T-helper 2 cell treated with Interferon-gamma antibody and Interleukin-4, amounts not matched to agents 5 μg/mL and 100 μg/mL, for 36 hours (primary cell): ENCODE results near the gene RRAGB.
"Not testable (repeated sequence)": the region's sequence is repeated elsewhere in the genome, so short reads cannot be mapped to it uniquely, and the experiment has no call there.

Experiments used
- DNase-seq: peaks from one replicate; pipeline ENCODE4 v3.0.0; 2021; ENCODE audit warnings: low spot score
- H3K27ac Mint-ChIP-seq: one replicate; pipeline ENCODE4 v1.8.0; 2021; ENCODE audit warnings: mild to moderate bottlenecking, mixed read lengths
- H3K27me3 Mint-ChIP-seq: one replicate; pipeline ENCODE4 v1.8.0; 2021; ENCODE audit warnings: low read depth, mixed read lengths
- H3K36me3 Mint-ChIP-seq: one replicate; pipeline ENCODE4 v1.8.0; 2021; ENCODE audit warnings: low read depth, mixed read lengths
- H3K4me1 Mint-ChIP-seq: one replicate; pipeline ENCODE4 v1.8.0; 2021; ENCODE audit warnings: low read depth, mixed read lengths
- H3K4me3 Mint-ChIP-seq: one replicate; pipeline ENCODE4 v1.8.0; 2022; ENCODE audit warnings: mild to moderate bottlenecking, moderate library complexity, mixed read lengths
- H3K9me3 Mint-ChIP-seq: one replicate; pipeline ENCODE4 v1.8.0; 2021; ENCODE audit warnings: mixed read lengths

The RRAGB gene

GRCh38 chrX:55717521-55718497, at the start of gene RRAGB:
TSS of gene RRAGB (plus strand) at chrX:55717749. CDS start at chrX:55718328, 579 bp downstream.
- peaks cover 17% of the 10 kb centered on the region for H3K4me1 Mint-ChIP-seq
- peaks cover 8% of the 10 kb centered on the region for H3K36me3 Mint-ChIP-seq
- H3K9me3 Mint-ChIP-seq, result no peaks in the 10 kb centered on the region
- H3K4me3 Mint-ChIP-seq, result peak within 1 kb of the TSS; percentile 94
- H3K27ac Mint-ChIP-seq, result peak within 1 kb of the TSS; percentile 94
- DNase-seq, result peak; percentile 89
- no peaks in the 10 kb centered on the region for H3K27me3 Mint-ChIP-seq

GRCh38 chrX:55668084-55668483, 49.5 kb upstream of the RRAGB start:
- H3K4me3 Mint-ChIP-seq, result no peak overlapping the region
- peaks cover 9% of the 10 kb centered on the region for H3K9me3 Mint-ChIP-seq
- no peak overlapping the region for H3K27ac Mint-ChIP-seq
- H3K36me3 Mint-ChIP-seq, result no peaks in the 10 kb centered on the region
- no peaks in the 10 kb centered on the region for H3K4me1 Mint-ChIP-seq
- no peaks in the 10 kb centered on the region for H3K27me3 Mint-ChIP-seq
- DNase-seq, result no peak

- H3K9me3 Mint-ChIP-seq, result peaks cover 13% of the 10 kb centered on the region
- not testable (repeated sequence) for H3K27ac Mint-ChIP-seq, DNase-seq, H3K4me1 Mint-ChIP-seq, H3K27me3 Mint-ChIP-seq, H3K4me3 Mint-ChIP-seq, H3K36me3 Mint-ChIP-seq
Observed at GRCh38 chrX:55688579-55688978, 29.0 kb upstream of the RRAGB start.

- Mint-ChIP-seq H3K4me3 (no peak overlapping the region), H3K9me3 (no peaks in the 10 kb centered on the region), H3K36me3 (no peaks in the 10 kb centered on the region), H3K4me1 (peaks cover 9% of the 10 kb centered on the region), H3K27me3 (no peaks in the 10 kb centered on the region), H3K27ac (no peak overlapping the region)
- DNase-seq, result no peak
Observed at GRCh38 chrX:55695227-55696018, 22.1 kb upstream of the RRAGB start.

- no peak overlapping the region for H3K27ac Mint-ChIP-seq
- H3K36me3 Mint-ChIP-seq, result no peaks in the 10 kb centered on the region
- no peaks in the 10 kb centered on the region for H3K9me3 Mint-ChIP-seq
- no peak overlapping the region for H3K4me3 Mint-ChIP-seq
- peaks cover 9% of the 10 kb centered on the region for H3K4me1 Mint-ChIP-seq
- no peak for DNase-seq
- H3K27me3 Mint-ChIP-seq, result no peaks in the 10 kb centered on the region
Observed at GRCh38 chrX:55697381-55697780, 20.2 kb upstream of the RRAGB start.

- Mint-ChIP-seq H3K27me3 (no peaks in the 10 kb centered on the region), H3K27ac (no peak overlapping the region), H3K36me3 (no peaks in the 10 kb centered on the region)
Observed at GRCh38 chrX:55702671-55703070, 14.9 kb upstream of the RRAGB start.

GRCh38 chrX:55703436-55703835, 14.1 kb upstream of the RRAGB start:
- H3K27ac Mint-ChIP-seq, H3K27me3 Mint-ChIP-seq, H3K36me3 Mint-ChIP-seq, DNase-seq, H3K4me3 Mint-ChIP-seq: not testable (repeated sequence)
- Mint-ChIP-seq H3K4me1 (peaks cover 26% of the 10 kb centered on the region), H3K9me3 (peaks cover 22% of the 10 kb centered on the region)

More at GRCh38 chrX:55702671-55703070, 14.9 kb upstream of the RRAGB start:
- DNase-seq, result no peak
- H3K4me1 Mint-ChIP-seq, result peaks cover 26% of the 10 kb centered on the region
- H3K4me3 Mint-ChIP-seq, result no peak overlapping the region
- H3K9me3 Mint-ChIP-seq, result peaks cover 21% of the 10 kb centered on the region

- DNase-seq, H3K27me3 Mint-ChIP-seq, H3K36me3 Mint-ChIP-seq: not testable (repeated sequence)
- peaks cover 22% of the 10 kb centered on the region for H3K4me1 Mint-ChIP-seq
- H3K4me3 Mint-ChIP-seq, result peak overlapping the region; percentile 54
- H3K9me3 Mint-ChIP-seq, result peaks cover 25% of the 10 kb centered on the region
- peak overlapping the region; percentile 68 for H3K27ac Mint-ChIP-seq
Observed at GRCh38 chrX:55705066-55705465, 12.5 kb upstream of the RRAGB start.

GRCh38 chrX:55709735-55710134, 7.8 kb upstream of the RRAGB start:
- DNase-seq, result no peak
- Mint-ChIP-seq H3K36me3 (no peaks in the 10 kb centered on the region), H3K9me3 (peaks cover 21% of the 10 kb centered on the region), H3K4me1 (peaks cover 13% of the 10 kb centered on the region), H3K4me3 (no peak overlapping the region), H3K27ac (no peak overlapping the region), H3K27me3 (no peaks in the 10 kb centered on the region)

GRCh38 chrX:55710701-55711100, 6.8 kb upstream of the RRAGB start:
- Mint-ChIP-seq H3K4me3 (no peak overlapping the region), H3K36me3 (no peaks in the 10 kb centered on the region), H3K4me1 (peaks cover 5% of the 10 kb centered on the region), H3K9me3 (peaks cover 21% of the 10 kb centered on the region), H3K27ac (no peak overlapping the region), H3K27me3 (no peaks in the 10 kb centered on the region)
- no peak for DNase-seq

- Mint-ChIP-seq H3K4me3 (no peak overlapping the region), H3K9me3 (peaks cover 7% of the 10 kb centered on the region)
Observed at GRCh38 chrX:55713631-55714030, 3.9 kb upstream of the RRAGB start.

GRCh38 chrX:55714161-55714560, 3.4 kb upstream of the RRAGB start:
- no peaks in the 10 kb centered on the region for H3K27me3 Mint-ChIP-seq
- H3K9me3 Mint-ChIP-seq, result peaks cover 4% of the 10 kb centered on the region
- DNase-seq, result no peak

More at GRCh38 chrX:55713631-55714030, 3.9 kb upstream of the RRAGB start:
- no peak for DNase-seq
- H3K36me3 Mint-ChIP-seq, result peaks cover 2% of the 10 kb centered on the region
- no peaks in the 10 kb centered on the region for H3K27me3 Mint-ChIP-seq
- H3K27ac Mint-ChIP-seq, result no peak overlapping the region
- H3K4me1 Mint-ChIP-seq, result peaks cover 11% of the 10 kb centered on the region

GRCh38 chrX:55715847-55716246, 1.7 kb upstream of the RRAGB start:
- H3K27ac Mint-ChIP-seq, result no peak overlapping the region

More at GRCh38 chrX:55714161-55714560, 3.4 kb upstream of the RRAGB start:
- Mint-ChIP-seq H3K4me1 (peaks cover 12% of the 10 kb centered on the region), H3K27ac (no peak overlapping the region), H3K36me3 (peaks cover 2% of the 10 kb centered on the region), H3K4me3 (no peak overlapping the region)

GRCh38 chrX:55716937-55717336, 612 bp upstream of the RRAGB start:
- Mint-ChIP-seq H3K9me3 (no peaks in the 10 kb centered on the region), H3K27ac (peak overlapping the region; percentile 70), H3K4me1 (peaks cover 17% of the 10 kb centered on the region), H3K36me3 (peaks cover 8% of the 10 kb centered on the region), H3K27me3 (no peaks in the 10 kb centered on the region), H3K4me3 (peak overlapping the region; percentile 94)
- no peak for DNase-seq

More at GRCh38 chrX:55715847-55716246, 1.7 kb upstream of the RRAGB start:
- Mint-ChIP-seq H3K4me3 (no peak overlapping the region), H3K36me3 (peaks cover 2% of the 10 kb centered on the region), H3K27me3 (no peaks in the 10 kb centered on the region), H3K4me1 (peaks cover 17% of the 10 kb centered on the region), H3K9me3 (no peaks in the 10 kb centered on the region)
- DNase-seq, result no peak
